Bone marrow (tissue), 2 donors: ENCODE data around the gene RASL12.
A peak's percentile ranks its signal among the peaks of the same experiment; 100 is the strongest.
"Not testable (repeated sequence)": the region's sequence is repeated elsewhere in the genome, so short reads cannot be mapped to it uniquely, and the experiment has no call there.

Source experiments
- DNase-seq, 2 donors: peaks; one replicate each; lab custom pipeline; 2025; lab: John Stamatoyannopoulos, UW

The RASL12 gene

GRCh38 chr15:65028921-65029735 lies 38.7 kb downstream of the RASL12 start, which contains the start of gene MTFMT:
TSS of gene MTFMT (minus strand) at chr15:65029639. CDS start at chr15:65029613, 26 bp downstream.
- peak; percentile 73 to 75 for DNase-seq

GRCh38 chr15:65028338-65028737 lies 39.5 kb downstream of the RASL12 start:
- no peak for DNase-seq

GRCh38 chr15:65027593-65027992 lies 40.2 kb downstream of the RASL12 start:
- no peak for DNase-seq

GRCh38 chr15:65026756-65027155 lies 41.0 kb downstream of the RASL12 start:
- no peak for DNase-seq

- no peak for DNase-seq
Observed at GRCh38 chr15:65021488-65021887, 46.3 kb downstream of the RASL12 start.

- no peak for DNase-seq
Observed at GRCh38 chr15:65020419-65020818, 47.4 kb downstream of the RASL12 start.

GRCh38 chr15:65011198-65011597 lies 56.6 kb downstream of the RASL12 start:
- not testable (repeated sequence) for DNase-seq

GRCh38 chr15:65008983-65009382 lies 58.8 kb downstream of the RASL12 start:
- DNase-seq, result peak in 1 of 2 donors; percentile 73

- DNase-seq, result no peak
Observed at GRCh38 chr15:65006876-65007275, 60.9 kb downstream of the RASL12 start.

- DNase-seq, result no peak
Observed at GRCh38 chr15:65004993-65005392, 62.8 kb downstream of the RASL12 start.
